ENCODE data around the gene SSBP1.
"Not testable (repeated sequence)": the region's sequence is repeated elsewhere in the genome, so short reads cannot be mapped to it uniquely, and the experiment has no call there.

The SSBP1 gene

GRCh38 chr7:141709749-141710148, 28.4 kb upstream of the SSBP1 start:
- DNase-seq: no peak

GRCh38 chr7:141710301-141710700, 27.9 kb upstream of the SSBP1 start:
- no peak for DNase-seq

GRCh38 chr7:141712603-141713255, 25.4 kb upstream of the SSBP1 start:
- DNase-seq: no peak

GRCh38 chr7:141713890-141714289, 24.3 kb upstream of the SSBP1 start:
- no peak for DNase-seq

GRCh38 chr7:141714571-141714970, 23.6 kb upstream of the SSBP1 start:
- no peak for DNase-seq

- no peak for DNase-seq
These were observed 23.1 kb upstream of the SSBP1 start for GRCh38 chr7:141715018-141715417.

- no peak for DNase-seq
These were observed 22.1 kb upstream of the SSBP1 start for GRCh38 chr7:141715794-141716689.

- DNase-seq: no peak
These were observed 20.7 kb upstream of the SSBP1 start for GRCh38 chr7:141717450-141717849.

- DNase-seq: no peak
These were observed 15.6 kb upstream of the SSBP1 start for GRCh38 chr7:141722529-141722928.

- no peak for DNase-seq
These were observed 9.1 kb upstream of the SSBP1 start for GRCh38 chr7:141729020-141729419.

- DNase-seq: no peak
These were observed 6.5 kb upstream of the SSBP1 start for GRCh38 chr7:141731476-141732149.

GRCh38 chr7:141737118-141737835, 881 bp upstream of the SSBP1 start:
- DNase-seq: no peak

GRCh38 chr7:141738592-141739013, 445 bp downstream of the SSBP1 start:
- DNase-seq: no peak

- no peak for DNase-seq
These were observed 1.1 kb downstream of the SSBP1 start for GRCh38 chr7:141739250-141739649.

- no peak for DNase-seq
These were observed 4.1 kb downstream of the SSBP1 start for GRCh38 chr7:141742229-141742628.

GRCh38 chr7:141744131-141744530, 6.0 kb downstream of the SSBP1 start:
- no peak for DNase-seq

- DNase-seq: no peak
These were observed 10.2 kb downstream of the SSBP1 start for GRCh38 chr7:141748396-141748795.

- DNase-seq: not testable (repeated sequence)
These were observed 13.7 kb downstream of the SSBP1 start for GRCh38 chr7:141751904-141752303.

GRCh38 chr7:141752634-141753033, 14.5 kb downstream of the SSBP1 start:
- DNase-seq: no peak

GRCh38 chr7:141754939-141755338, 16.8 kb downstream of the SSBP1 start:
- no peak for DNase-seq

- DNase-seq: no peak
These were observed 25.6 kb downstream of the SSBP1 start, which contains the start of gene TAS2R3 for GRCh38 chr7:141763797-141764196. TSS of gene TAS2R3 (plus strand) at chr7:141764097. CDS start at chr7:141764159, 62 bp downstream.

GRCh38 chr7:141770083-141770583, 32.0 kb downstream of the SSBP1 start:
- not testable (repeated sequence) for DNase-seq

GRCh38 chr7:141776374-141776773, 38.2 kb downstream of the SSBP1 start, which contains the start of gene TAS2R4:
TSS of gene TAS2R4 (plus strand) at chr7:141776674. CDS start at chr7:141778489, 1,815 bp downstream.
- DNase-seq: no peak
